GM10847 (cell line): ENCODE measurements around the gene CGB5.

Experiments
- POLR2A ChIP-seq: IDR thresholded peaks from 2 replicates; pipeline ENCODE4 v1.6.1; 2011; ENCODE audit not compliant: insufficient read length; ENCODE audit errors: extremely low read depth

CGB5 gene

DNA sequence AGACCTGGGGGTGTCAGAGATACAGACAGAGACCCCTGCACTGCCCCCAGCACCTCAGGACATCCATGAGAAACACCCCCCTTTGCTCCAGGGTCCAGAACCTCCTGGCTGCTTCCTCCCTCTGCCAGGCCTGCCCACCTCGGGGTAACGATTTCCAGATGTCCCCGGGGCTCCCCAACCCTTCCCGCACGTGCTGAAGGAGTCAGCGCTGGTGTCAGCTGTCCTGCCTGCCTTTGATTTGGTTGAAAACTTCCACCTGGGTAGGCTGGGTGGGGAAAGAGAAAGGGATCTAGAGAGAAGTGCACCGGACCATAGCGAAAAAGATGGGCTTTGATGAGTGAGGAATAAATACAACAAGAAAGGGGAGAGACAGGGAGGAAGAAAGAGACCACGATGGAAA, 15.4 kb downstream of the CGB5 start:
- no peak for TF ChIP-seq POLR2A

DNA sequence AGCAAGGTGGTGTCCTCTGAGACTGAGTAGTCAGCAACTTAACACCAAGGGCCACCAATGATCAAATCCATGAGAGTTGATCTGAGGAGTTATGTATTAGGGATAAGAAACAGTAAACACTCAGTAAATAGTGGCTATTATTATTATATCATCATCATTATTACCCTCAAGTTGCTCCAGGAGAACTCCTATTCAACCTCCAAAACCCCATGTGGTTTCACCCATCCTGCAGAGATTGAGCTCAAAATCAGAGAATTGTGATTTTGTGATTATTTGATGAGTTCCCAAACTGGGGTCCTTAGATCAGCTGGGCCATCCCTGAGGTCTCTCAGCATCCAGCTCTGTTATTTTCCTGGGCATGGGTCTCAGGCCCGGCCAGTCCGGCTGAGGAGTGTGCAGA, 17.4 kb downstream of the CGB5 start:
- no peak for TF ChIP-seq POLR2A

- TF ChIP-seq POLR2A: no peak
Measured at GRCh38 chr19:49061445-49061844, 17.8 kb downstream of the CGB5 start.

GRCh38 chr19:49064029-49064629, 20.5 kb downstream of the CGB5 start:
- no peak for TF ChIP-seq POLR2A

DNA sequence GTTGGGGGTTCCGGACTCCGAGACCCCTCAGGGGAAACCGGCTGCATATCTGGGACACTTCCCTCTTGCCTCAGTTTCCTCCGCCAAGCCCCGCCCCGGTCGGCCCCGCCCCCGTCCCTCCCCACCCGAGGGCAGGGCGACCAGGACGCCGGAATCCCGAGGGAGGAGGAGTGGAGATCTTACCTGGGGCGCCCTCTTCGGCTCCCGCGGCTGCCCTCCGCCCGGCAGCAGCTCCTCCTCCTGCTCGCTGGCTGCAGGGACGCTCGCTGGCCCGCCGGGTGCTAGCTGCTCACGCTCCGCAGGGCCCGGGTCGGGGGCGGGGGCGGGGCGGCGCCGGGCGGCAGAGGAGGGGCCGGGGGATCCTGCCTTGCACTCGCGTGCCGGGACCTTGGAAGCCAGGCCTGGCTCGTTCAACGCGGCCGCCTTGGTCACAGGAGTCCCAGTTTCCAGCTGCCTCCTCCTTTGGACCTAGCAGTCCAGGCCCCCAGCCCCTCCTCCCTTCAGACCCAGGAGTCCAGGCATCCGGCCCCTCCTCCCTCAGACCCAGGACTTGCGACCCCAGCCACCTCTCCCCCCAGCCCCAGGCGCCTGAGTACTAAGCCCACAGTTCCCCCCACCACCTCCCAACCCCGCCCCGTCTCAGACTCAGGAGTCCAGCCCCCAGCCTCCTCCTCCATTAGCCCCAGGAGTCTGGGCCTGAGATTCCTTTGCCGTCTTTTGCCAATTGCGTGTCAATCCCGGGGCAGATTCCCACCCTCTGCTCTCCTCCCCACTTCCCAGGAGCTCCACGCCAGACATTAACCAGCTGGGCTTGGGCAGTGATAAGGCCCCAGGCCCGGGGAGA, 21.3 kb downstream of the CGB5 start, which contains the start of gene NTF4:
TSS of gene NTF4 (minus strand) at position 51 of the 844 bp plus-strand sequence. CDS start 2,821 bp downstream, outside the sequence.
- TF ChIP-seq POLR2A: no peak

GRCh38 chr19:49065905-49066512, 22.4 kb downstream of the CGB5 start:
- no peak for TF ChIP-seq POLR2A

- no peak for TF ChIP-seq POLR2A
Measured at GRCh38 chr19:49067554-49067953, 23.9 kb downstream of the CGB5 start.

GRCh38 chr19:49069026-49069425, 25.4 kb downstream of the CGB5 start:
- no peak for TF ChIP-seq POLR2A

GRCh38 chr19:49070416-49070815, 26.8 kb downstream of the CGB5 start:
- no peak for TF ChIP-seq POLR2A

DNA sequence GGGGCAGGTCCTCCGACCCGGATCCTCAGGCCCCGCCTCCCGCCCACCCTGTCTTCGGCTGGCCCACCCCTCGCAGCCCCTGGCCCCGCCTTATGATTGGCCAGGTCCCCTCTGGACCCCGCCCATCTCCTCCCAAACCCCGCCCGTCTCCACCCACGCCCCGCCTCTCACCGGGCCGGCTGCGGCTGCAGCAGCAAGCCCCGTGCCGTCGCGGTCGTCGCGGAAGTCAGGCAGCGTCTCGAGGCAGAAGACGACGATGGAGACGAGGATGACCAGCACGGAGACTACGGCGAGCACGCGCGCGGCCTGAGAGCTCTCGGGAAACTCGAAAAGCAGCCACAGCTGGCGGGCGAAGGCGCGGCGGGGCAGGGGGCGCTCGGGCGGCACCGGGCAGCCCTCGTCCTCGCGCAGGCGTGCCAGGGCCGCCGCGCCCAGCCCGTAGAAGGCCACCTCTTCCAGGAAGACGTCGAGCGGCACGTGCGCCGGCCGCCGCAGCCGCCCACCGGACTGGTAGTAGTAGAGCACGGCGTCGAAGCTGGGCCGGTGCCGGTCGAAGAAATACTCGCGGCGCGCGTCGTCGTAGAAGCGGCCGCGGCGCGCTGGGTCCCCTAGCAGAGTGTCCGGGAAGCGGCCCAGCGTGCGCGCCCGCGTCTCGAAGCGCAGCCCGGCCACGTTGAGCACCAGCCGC, 28.4 kb downstream of the CGB5 start:
- no peak for TF ChIP-seq POLR2A

GRCh38 chr19:49073514-49074378, 30.1 kb downstream of the CGB5 start:
- TF ChIP-seq POLR2A: no peak

- TF ChIP-seq POLR2A: no peak
Measured at GRCh38 chr19:49080392-49080791, 36.7 kb downstream of the CGB5 start.

GRCh38 chr19:49081273-49081672, 37.6 kb downstream of the CGB5 start:
- TF ChIP-seq POLR2A: no peak

GRCh38 chr19:49084206-49085019, 40.8 kb downstream of the CGB5 start:
- no peak for TF ChIP-seq POLR2A
